HepG2 (cell line): Measurements from ENCODE around the gene SLC11A1. TPM values are rescaled to one million over a fixed set of nuclear protein-coding genes. Genes with fewer than 3 reads are reported as not detected.
A peak's percentile ranks its signal among the peaks of the same experiment; 100 is the strongest.

Experiments
- ATAC-seq: fragments of 200-7000 bp; cut with Tn5 transposase; 3 replicates; pipeline ENCODE4 v1.9.1; 2020; ENCODE audit warnings: mild to moderate bottlenecking, moderate library complexity
- BruUV-seq: library from RNA; stranded (reverse); fragments of 400-500 nt; replicated peaks from 2 replicates; lab custom pipeline; 2021; lab: Mats Ljungman, UMichigan
- CTCF ChIA-PET: fragments of 300-600 bp; formaldehyde crosslinking; extraction: SDS; loops from one replicate; lab custom pipeline; 2021; ENCODE audit warnings: low total read pairs, inconsistent platforms, low intra/inter-chr PET ratio; lab: Yijun Ruan, JAX
- POLR2A ChIA-PET: fragments of 350-600 bp; sonication (Branson Sonifier 250); formaldehyde crosslinking; loops from one replicate; lab custom pipeline; 2020; ENCODE audit warnings: antibody characterized with exemption, inconsistent platforms; lab: Yijun Ruan, JAX
- DNase-seq: peaks from one replicate; pipeline ENCODE4 v3.0.0-alpha.2; 2015; ENCODE audit warnings: low spot score
- FAIRE-seq: peaks from 3 replicates; lab custom pipeline; 2011; peaks lifted over from hg19 to GRCh38; lab: Jason Lieb, UNC
- H2AFZ ChIP-seq: one replicate; pipeline ENCODE4 v1.6.1; 2011; ENCODE audit warnings: low read length, inconsistent platforms
- H3K27ac ChIP-seq: fragments of 300-600 bp; 3 replicates; pipeline ENCODE4 v1.8.0; 2011; ENCODE audit warnings: mixed run types, mild to moderate bottlenecking, mixed read lengths, low read length, inconsistent platforms; ENCODE audit not compliant: insufficient read depth; ENCODE audit errors: extremely low read length
- H3K27me3 ChIP-seq, 2 experiments: fragments of 200-600 bp in 1 of 2; 2 replicates in 1 of 2; 3 replicates in 1 of 2; pipeline versions ENCODE4 v1.6.0 to v1.8.0; 2011; ENCODE audit warnings: low read length in 2 of 2, mild to moderate bottlenecking in 2 of 2, moderate library complexity in 2 of 2, inconsistent platforms in 1 of 2; ENCODE audit not compliant: insufficient read depth in 2 of 2, control insufficient read depth in 1 of 2
- H3K36me3 ChIP-seq, 2 experiments: fragments of 200-600 bp in 1 of 2; replicated peaks in 1 of 2; 2 replicates in 1 of 2; 3 replicates in 1 of 2; pipeline versions ENCODE4 v1.5.1 to v1.8.0; 2011; ENCODE audit warnings: low read length in 2 of 2, inconsistent platforms in 1 of 2; ENCODE audit not compliant: insufficient read depth in 2 of 2, control insufficient read depth in 1 of 2
- H3K4me1 ChIP-seq: 2 replicates; pipeline ENCODE4 v1.5.1; 2012; ENCODE audit warnings: low read length, inconsistent platforms; ENCODE audit not compliant: insufficient read depth
- H3K4me2 ChIP-seq: 2 replicates; pipeline ENCODE4 v1.6.0; 2011; ENCODE audit warnings: low read depth, low read length, inconsistent platforms
- H3K4me3 ChIP-seq, 3 experiments: fragments of 200-600 bp in 1 of 3; sonication (generic), shearing (Covaris generic) in 1 of 3; replicated peaks in 1 of 3; 2 replicates each; pipeline ENCODE4 v1.5.1; 2011 to 2016; ENCODE audit warnings: low read length in 3 of 3, inconsistent platforms in 2 of 3, low read depth in 2 of 3, mild to moderate bottlenecking in 2 of 3, control low read depth in 1 of 3, mixed read lengths in 1 of 3; ENCODE audit not compliant: insufficient read depth in 1 of 3
- H3K79me2 ChIP-seq: one replicate; pipeline ENCODE4 v1.6.1; 2011; ENCODE audit warnings: low read length, inconsistent platforms; ENCODE audit not compliant: insufficient read depth
- H3K9ac ChIP-seq: 2 replicates; pipeline ENCODE4 v1.6.0; 2011; ENCODE audit warnings: mild to moderate bottlenecking, low read depth, low read length, inconsistent platforms; ENCODE audit not compliant: insufficient read depth
- H3K9me3 ChIP-seq: 2 replicates; pipeline ENCODE4 v1.5.1; 2012; ENCODE audit warnings: mild to moderate bottlenecking, low read length
- H4K20me1 ChIP-seq: 2 replicates; pipeline ENCODE4 v1.6.0; 2011; ENCODE audit warnings: inconsistent platforms, mild to moderate bottlenecking, low read length, moderate library complexity; ENCODE audit not compliant: insufficient read depth
- DRAP1 ChIP-seq: IDR thresholded peaks from 2 replicates; pipeline ENCODE4 v1.6.1; 2016; ENCODE audit warnings: missing genetic modification reagents, missing compliant biosample characterization
- FOXC1 ChIP-seq: sonication (generic); formaldehyde crosslinking; IDR thresholded peaks from 2 replicates; pipeline ENCODE4 v1.8.0; 2022; ENCODE audit warnings: mild to moderate bottlenecking, missing genetic modification reagents, borderline replicate concordance
- GABPA ChIP-seq, 2 experiments: IDR thresholded peaks; 2 replicates each; pipeline ENCODE4 v1.6.1; 2011 to 2016; ENCODE audit warnings: low read depth in 2 of 2, low read length in 1 of 2, missing biosample characterization in 1 of 2, missing genetic modification characterization in 1 of 2
- HNF4A ChIP-seq: sonication (generic); formaldehyde crosslinking; IDR thresholded peaks from 2 replicates; pipeline ENCODE4 v1.4.0; 2020; ENCODE audit warnings: missing genetic modification reagents
- MYC ChIP-seq: sonication (generic); formaldehyde crosslinking; IDR thresholded peaks from 2 replicates; pipeline ENCODE4 v1.9.0; 2021; ENCODE audit warnings: missing genetic modification reagents, borderline replicate concordance
- RXRA ChIP-seq: sonication (generic); formaldehyde crosslinking; IDR thresholded peaks from 2 replicates; pipeline ENCODE4 v1.5.1; 2020; ENCODE audit warnings: missing genetic modification reagents
- SALL1 ChIP-seq: sonication (generic); formaldehyde crosslinking; IDR thresholded peaks from 2 replicates; pipeline ENCODE4 v1.8.0; 2022; ENCODE audit warnings: mild to moderate bottlenecking, missing genetic modification reagents
- SRSF4 ChIP-seq: fragments of 200-400 bp; formaldehyde crosslinking; IDR thresholded peaks from one replicate; pipeline ENCODE4 v1.6.1; 2018; ENCODE audit warnings: mild to moderate bottlenecking, low read depth, low read length, moderate library complexity; ENCODE audit not compliant: poor library complexity, severe bottlenecking
- ZFAT ChIP-seq: sonication (generic); formaldehyde crosslinking; conservative IDR thresholded peaks from 2 replicates; pipeline ENCODE4 v1.8.1; 2023; ENCODE audit warnings: missing genetic modification reagents, inconsistent platforms
- ZKSCAN1 ChIP-seq: fragments of 150-350 bp; IDR thresholded peaks from 2 replicates; pipeline ENCODE4 v1.6.1; 2014; ENCODE audit warnings: low read length
- ZMAT3 ChIP-seq: sonication (generic); formaldehyde crosslinking; conservative IDR thresholded peaks from 2 replicates; pipeline ENCODE4 v1.7.0; 2021; ENCODE audit warnings: missing genetic modification reagents
- ZNF251 ChIP-seq: sonication (generic); formaldehyde crosslinking; IDR thresholded peaks from 2 replicates; pipeline ENCODE4 v1.9.0; 2021; ENCODE audit warnings: mild to moderate bottlenecking, missing genetic modification reagents
- ZNF335 ChIP-seq: sonication (generic); formaldehyde crosslinking; IDR thresholded peaks from 2 replicates; pipeline ENCODE4 v1.4.0; 2020; ENCODE audit warnings: missing genetic modification reagents
- ZNF724P ChIP-seq: sonication (generic); formaldehyde crosslinking; IDR thresholded peaks from 2 replicates; pipeline ENCODE4 v1.8.0; 2022; ENCODE audit warnings: missing genetic modification reagents, borderline replicate concordance
- WGBS: methylation state at CpG from one replicate; pipeline ENCODE4 v1.1.6; 2017; ENCODE audit warnings: low lambda C conversion rate; 5-methylcytosine and 5-hydroxymethylcytosine counted together
- in situ Hi-C: cut with HindIII; loops from 2 replicates; pipeline ENCODE4 v1.10.0; 2017; ENCODE audit warnings: low pct_unique_long_range_greater_than_20kb; ENCODE audit not compliant: extremely low pct_ligation_motif_present
- intact Hi-C: fragments of 100-400 bp; cut with micrococcal nuclease; formaldehyde crosslinking; loops from one replicate; pipeline ENCODE4 v1.10.0; 2022; ENCODE audit not compliant: unreplicated experiment
- polyA plus RNA-seq, 8 experiments: library from polyadenylated mRNA; depleted of rRNA in 3 of 8; stranded (reverse) in 7 of 8; unstranded in 1 of 8; fragments of >200 nt; fragmentation: Illumina TruSeq in 4 of 8; extraction: Trizol in 4 of 8; gene quantifications; 2 replicates each; pipeline versions ENCODE4 v1.2.1 to v1.2.3, GENCODE V29; 2011 to 2016; ENCODE audit warnings: low read depth in 4 of 8, missing spikeins in 1 of 8, mixed read lengths in 1 of 8; ENCODE audit not compliant: insufficient read depth in 1 of 8
- total RNA-seq, 5 experiments: library from RNA; depleted of rRNA; stranded (reverse); fragments of >200 nt; fragmentation: Illumina TruSeq; extraction: Trizol; gene quantifications; 2 replicates each; pipeline ENCODE4 v1.2.3, GENCODE V29; 2016; ENCODE audit warnings: low read depth in 1 of 5

SLC11A1 gene
- total and polyA plus RNA-seq, 2 of the 13 experiments (the other 11 are each of a cell fraction or from before 2014, with no cell fraction given): 0.33 to 2.3 TPM

- TF ChIP-seq DRAP1: no peak
- TF ChIP-seq HNF4A (CRISPR knock-in tag): peak; percentile 12; the same call in 1 of the 2 replicates
- no peak for TF ChIP-seq FOXC1 (CRISPR knock-in tag)
- peak; percentile 36; the same call in 1 of the 2 replicates for TF ChIP-seq SALL1 (CRISPR knock-in tag)
- no peak for TF ChIP-seq ZKSCAN1
- no peak for TF ChIP-seq MYC (CRISPR knock-in tag)
- no peak for TF ChIP-seq ZFAT (CRISPR knock-in tag)
- 0 out of 2 replicates have a peak, but pooled peaks have one; percentile 15 for TF ChIP-seq RXRA (CRISPR knock-in tag)
- no peak for TF ChIP-seq ZNF335 (CRISPR knock-in tag)
- no peak for TF ChIP-seq ZNF724P (CRISPR knock-in tag)
- TF ChIP-seq ZNF251: no peak
- no peak for TF ChIP-seq SRSF4
These were observed at the start of gene SLC11A1 (continued) for GRCh38 chr2:218381916-218382366.

DNA sequence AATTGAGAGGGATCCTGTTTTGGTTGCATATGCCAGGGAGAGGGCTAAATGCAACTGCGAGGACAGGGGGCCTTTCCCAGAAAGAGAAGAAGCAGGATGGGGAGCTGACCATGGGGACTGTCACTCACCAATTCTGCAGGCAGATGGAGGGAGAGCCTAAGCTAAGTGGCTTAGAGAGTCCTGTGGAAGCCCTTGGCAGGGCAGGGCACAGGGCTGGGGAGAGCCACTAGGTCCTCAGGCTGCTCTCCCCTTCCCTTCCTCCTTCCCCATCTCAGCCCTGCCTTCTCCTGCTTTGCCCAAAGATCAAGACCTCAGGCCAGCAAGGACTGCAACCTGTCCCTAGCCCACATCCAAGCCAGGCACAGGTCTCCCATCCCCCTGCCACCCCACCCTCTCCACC is 49.8 kb upstream of the SLC11A1 start:
- Histone ChIP-seq H3K27ac (no peak overlapping the region), H3K79me2 (peaks cover 3% of the 10 kb centered on the region), H3K27me3 (no peaks in the 10 kb centered on the region), H3K4me3 (no peak overlapping the region), H3K9ac (no peak overlapping the region), H3K4me2 (no peak overlapping the region), H3K4me1 (peaks cover 34% of the 10 kb centered on the region), H3K9me3 (no peaks in the 10 kb centered on the region), H3K36me3 (peaks cover 0 to 2% of the 10 kb centered on the region in 2 experiments; a peak in 1 of 5 replicates), H4K20me1 (no peaks in the 10 kb centered on the region), H2AFZ (no peak overlapping the region)
- FAIRE-seq (no peak), ATAC-seq (peak; percentile 25), DNase-seq (no peak)
- CTCF ChIA-PET: no interaction called here
- intact Hi-C loops: no loop called here
- no TSS peak for BruUV-seq
- POLR2A ChIA-PET: interaction anchor here (1.9 kb wide), 1 partner anchor 9 kb away, joined by 6 read pairs; no protein-coding TSS in a partner anchor
- in situ Hi-C loops: no loop called here
- TF ChIP-seq GABPA (IDR thresholded peaks at IDR 0.05; ENCODE audit: low read depth, low read length): peak; percentile 6; the same call in 1 of the 2 replicates
- TF ChIP-seq GABPA (CRISPR knock-in tag; IDR thresholded peaks at IDR 0.05; ENCODE audit: low read depth): no peak
- TF ChIP-seq ZMAT3 (CRISPR knock-in tag): no peak
- WGBS: 87% methylated on average over 1 of the region's 1 CpG
